Measurements from ENCODE around the gene FBXO24.
A peak's percentile ranks its signal among the peaks of the same experiment; 100 is the strongest.

The FBXO24 gene

DNA sequence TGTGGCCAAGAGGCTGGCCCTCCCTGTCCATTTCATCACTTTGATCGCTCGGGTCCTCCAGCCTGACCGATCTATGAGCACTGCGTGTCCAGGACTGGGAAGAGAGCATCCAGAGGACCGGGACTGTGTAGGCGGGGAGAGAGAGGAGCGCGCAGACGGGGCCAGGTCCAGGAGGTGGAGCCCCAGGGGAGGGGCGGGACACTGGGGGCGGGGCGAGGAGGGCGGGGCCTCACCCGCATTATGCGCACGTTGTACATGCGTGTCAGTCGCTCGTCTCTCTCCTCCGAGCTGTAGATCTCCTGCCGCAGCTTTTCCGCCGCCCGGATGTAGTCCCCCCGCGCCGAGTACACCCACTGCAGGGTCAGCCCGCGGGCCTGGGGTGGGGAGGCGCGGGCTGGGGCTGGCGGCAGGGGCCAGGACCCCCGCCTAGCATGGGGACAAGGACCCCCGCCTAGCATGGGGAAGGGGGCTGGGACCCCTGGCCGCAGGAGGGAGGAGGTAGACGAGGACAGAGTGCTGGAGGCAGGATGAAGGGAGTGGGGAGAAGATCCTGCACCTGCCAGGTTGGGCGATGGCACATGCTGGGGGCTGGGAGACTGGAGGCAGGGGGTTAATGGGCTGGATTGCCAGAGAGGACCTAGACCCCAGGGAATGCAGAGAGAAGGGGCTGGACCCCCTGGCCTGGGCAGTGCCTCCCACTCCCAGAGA, 40.6 kb downstream of the FBXO24 start:
- peak; percentile 54 for DNase-seq

DNA sequence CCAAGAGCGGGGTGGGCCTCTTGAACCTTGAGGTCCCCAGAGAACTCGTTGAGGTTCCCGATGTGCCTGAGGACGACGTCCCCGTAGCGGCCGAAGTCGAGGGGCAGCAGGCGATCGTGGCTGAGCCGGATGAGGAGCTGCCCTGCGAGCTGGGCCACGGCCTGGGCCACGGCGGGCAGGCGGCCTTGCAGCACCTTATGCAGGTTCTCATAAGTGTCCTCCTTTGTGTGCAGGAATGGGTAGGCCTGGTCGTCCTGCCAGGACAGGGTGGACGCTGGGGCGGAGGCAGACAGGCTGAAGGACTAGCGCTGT, 41.1 kb downstream of the FBXO24 start:
- DNase-seq, result no peak

DNA sequence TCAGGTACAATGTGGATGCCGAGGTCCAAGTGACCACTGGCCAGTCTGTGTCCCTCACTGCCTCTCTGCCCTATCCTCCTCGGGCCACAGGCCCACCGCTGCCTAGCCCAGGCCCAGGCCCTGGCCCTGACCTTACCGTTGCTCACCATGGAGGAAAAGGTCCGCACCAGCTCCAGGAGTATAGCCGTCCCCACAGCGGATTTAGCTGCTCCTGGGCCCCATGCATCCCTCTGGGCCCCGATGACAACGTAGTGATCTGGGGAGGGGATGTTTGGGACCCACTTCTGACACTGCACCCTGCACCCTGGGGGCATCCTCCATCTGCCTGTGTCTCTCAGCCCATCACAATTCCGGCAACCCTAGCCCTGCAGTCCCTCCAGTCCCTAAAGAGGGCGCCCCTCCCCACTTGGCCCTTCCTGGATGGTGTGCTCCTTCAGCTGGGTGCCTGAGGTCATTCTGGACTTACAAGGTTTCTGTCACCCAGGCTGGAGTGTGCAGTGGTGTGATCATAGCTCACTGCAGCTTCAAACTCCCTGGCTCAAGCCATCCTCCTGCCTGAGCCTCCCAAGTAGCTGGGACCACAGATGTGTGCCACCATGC, 43.1 kb downstream of the FBXO24 start:
- no peak for DNase-seq

DNA sequence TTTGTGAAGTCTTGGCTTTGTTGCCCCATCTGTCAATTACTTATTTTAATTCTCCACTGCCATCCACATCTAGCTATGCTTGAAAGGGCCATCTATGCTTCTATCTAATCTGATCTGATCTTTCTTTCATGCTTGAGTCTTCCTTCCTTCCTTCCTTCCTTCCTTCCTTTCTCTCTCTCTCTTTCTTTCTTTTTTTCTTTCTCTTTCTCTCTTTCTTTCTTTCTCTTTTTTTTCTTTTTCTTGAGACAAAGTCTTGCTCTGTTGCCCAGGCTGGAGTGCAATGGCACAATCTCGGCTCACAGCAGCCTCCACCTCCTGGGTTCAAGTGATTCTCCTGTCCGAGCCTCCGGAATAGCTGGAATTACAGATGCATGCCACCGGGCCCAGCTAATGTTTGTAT, 43.9 kb downstream of the FBXO24 start:
- DNase-seq, result no peak

DNA sequence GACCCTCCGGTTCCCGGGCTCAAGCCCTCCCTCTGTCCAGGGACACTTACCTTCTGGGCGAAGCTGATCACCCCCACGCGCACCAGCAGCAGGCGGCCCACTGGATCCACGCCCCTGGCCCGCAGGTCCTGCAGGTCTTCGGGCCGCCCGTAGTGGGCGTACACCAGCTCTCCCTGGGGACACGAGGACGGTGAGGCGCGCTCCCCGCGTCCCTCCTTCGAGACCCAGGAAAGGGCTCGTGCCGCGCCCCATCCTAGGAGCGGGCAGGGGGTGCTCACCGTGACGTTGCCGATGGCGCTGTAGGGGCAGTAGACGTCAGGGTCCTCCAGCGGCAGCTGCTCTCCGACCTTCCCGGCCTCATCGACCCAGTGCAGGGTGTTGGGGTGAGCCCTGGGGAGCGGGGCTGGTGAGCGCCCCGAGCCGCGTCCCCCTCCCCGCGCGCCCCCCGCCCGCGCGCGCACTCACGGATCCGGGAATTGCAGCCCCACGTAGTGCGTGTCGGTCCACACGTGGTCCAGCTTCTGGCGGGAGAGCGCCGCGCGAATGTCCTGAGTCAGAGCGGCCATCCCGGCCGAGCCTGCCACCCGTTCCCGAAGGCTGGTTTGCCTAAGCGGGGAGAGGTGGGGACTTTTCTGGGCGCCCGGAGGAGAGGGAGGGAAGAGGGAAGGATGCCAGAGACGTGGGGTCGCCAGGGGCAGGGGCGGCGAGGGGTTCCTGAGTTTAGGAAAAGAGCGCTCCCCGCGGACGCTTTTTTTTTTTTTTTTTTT, 47.0 kb downstream of the FBXO24 start:
- peak; percentile 47 for DNase-seq

DNA sequence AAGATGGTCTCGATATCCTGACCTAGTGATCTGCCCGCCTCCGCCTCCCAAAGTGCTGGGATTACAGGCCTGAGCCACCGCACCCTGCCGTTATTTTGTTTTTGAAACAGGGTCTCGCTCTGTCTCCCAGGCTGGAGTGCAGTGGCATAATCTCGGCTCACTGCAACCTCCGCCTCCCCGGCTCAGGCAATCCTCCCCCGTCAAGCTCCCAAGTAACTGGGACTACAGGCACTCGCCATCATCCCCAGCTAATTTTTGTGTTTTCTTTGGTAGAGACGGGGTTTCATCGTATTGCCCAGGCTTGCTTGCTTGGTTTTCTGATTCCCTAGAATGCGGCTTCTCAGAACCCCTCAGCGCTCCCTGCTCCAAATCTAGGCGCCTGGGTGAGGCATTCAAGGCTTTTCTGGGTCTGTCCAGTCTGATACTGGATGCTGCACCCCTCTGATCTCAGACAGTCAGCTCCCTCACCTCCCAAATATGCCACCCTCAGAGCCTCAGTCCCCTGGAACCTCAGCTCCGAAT, 53.9 kb downstream of the FBXO24 start:
- DNase-seq, result no peak

DNA sequence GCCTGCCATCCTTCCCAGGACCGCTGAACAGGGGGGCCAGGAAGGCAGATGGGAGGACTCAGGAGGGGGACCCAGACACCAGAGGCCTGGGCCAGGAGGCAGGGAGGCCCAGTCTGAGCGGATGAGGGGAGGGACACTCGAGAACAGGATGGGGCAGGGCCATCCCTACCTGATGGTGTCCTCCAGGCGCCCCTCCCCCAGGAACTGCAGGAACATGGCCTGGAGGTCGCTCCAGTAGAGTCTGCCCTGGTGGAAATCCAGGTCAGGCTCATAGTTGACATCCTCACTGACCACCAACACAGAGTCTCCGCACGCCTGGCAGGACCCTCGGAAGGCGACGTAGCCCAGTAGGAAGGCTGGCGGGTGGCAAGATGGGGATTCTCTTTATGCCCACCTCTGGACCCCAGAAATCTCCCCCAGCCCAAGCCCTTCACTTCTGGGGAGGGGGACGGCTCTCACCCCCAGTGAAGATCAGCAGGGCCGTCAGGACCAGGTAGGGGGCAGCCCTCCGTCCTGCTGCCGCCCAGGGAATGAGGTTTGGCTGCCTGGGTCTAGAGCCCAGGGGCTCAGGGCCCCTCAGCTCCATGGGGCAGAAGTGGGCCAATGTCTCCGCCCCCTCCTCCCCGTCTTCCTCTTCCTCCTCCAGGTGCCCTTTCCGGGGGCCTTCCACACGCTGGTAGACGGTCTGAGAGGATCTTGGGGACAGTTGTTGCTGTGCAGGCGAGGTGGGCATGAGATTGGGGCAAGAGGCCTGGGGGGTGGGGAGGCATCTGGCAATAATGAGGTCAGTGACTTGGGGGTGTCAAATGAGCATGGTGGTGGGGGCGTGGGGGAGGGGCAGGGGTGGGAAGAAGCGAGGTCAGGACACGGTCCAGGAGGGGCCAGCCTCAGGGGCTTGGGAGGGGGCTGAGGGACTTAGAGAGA, 54.7 kb downstream of the FBXO24 start:
- DNase-seq, result no peak

DNA sequence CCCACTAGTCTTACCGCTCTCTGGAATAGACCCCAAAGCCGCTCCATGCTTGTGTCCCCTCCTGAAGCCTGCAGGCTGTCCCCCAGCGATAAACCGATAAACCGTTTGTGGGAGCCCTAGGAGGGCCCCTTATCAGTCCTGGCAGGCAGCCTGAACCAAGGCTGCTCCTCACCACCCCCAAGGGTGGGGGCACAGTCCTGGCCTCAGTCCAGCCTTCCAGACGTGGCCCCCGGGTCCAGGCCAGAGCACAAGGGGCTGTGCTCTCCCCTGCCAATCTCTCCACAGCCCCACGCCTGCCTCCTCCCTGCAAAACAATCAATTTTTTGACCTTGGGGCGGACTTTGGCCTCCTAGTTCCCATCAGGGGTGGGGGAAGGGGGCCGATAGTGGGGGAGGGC, 55.3 kb downstream of the FBXO24 start, which contains the start of gene TFR2:
TFR2 (minus strand) TSS at position 90 of the 397 bp plus-strand sequence; CDS start at position 47, 43 bp downstream.
- no peak for DNase-seq

DNA sequence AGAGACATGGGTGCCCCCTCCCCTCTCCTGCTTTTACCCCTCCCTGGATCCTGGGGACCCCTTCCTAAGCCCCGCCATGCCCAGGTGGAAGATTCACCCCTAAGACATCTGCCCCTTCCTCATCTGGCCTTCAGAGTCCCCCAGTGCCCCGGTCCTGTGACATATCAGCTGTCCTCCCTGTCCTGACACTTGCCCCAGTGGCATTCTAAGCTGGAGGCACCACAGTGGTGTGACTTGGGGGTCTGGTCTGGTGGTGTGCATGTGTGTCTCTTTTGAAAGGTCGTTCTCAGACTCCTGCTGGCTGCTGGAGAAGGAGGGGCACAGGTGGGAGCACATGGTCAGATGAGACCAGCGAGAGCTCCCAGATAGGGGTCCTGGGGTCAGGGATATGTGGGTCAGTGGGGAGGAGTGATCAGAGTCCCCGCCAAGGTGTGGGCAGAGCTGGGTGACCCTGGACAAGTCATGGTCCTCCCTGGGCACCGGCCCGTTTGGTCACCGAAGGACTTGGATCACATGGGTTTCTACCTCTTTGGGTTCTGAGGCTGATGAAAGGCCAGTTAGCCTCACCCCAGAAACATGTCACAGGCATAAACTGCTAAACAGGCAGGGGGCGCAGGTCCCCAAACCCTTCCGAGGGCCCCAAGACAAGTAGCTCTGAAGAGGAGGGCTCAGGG, 55.9 kb downstream of the FBXO24 start:
- no peak for DNase-seq

DNA sequence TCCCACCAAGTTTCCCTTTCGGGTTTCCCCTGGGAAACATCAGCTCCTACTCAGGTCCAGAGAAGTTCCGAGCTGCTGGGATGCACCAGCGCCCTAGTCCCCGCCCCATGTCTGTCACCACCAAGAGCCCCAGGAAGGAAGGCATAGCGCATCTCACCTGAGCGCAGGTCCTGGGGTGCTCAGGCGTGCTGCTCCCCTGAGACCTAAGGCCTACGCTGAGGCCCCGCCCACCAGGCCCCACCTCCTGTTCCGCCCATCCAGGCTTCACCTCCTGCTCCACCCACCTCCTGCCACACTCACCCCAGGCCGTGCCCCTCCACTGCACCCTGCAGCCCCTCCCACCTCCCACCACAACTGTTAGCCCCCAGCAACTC, 56.4 kb downstream of the FBXO24 start:
- no peak for DNase-seq

DNA sequence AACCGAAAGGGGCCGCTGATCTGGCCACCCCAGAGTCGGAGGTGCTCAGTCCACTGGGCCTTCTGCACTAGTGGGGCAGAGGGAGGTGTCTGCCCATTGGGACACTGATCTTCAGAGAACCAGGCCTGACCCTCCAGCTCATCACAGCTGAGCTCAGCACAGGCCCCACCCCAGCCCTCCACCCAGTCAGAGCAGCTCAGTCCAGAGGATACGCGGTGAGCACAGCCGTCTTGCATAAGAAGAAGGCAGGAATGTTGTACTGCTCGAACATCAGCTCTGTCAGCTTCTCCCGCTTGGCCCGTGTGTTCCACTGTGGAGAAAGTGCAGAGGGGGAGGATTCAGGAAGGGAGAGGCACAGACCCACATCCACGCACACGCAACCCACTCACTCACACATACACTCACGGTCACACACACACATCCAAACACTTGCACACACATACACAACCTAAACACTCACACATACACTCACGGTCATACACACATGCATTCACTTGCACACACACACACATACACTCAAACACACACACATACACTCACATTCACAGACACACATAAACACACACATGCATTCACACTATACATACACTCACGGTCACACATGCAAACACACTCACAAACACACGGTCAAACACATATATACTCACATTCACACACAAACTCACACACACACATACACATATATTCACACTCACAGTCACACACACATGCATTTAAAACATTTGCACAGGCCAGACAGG, 63.9 kb downstream of the FBXO24 start:
- no peak for DNase-seq

All from NCI-H1105 treated with DMSO at 0.1 percent for 48 hours (cell line).